Keratinocyte (primary cell): ENCODE measurements around the gene N4BP3.

ENCODE experiments used
- EZH2 ChIP-seq: IDR thresholded peaks from one replicate; pipeline ENCODE4 v1.6.1; 2012; ENCODE audit warnings: inconsistent platforms, mild to moderate bottlenecking, low read length, moderate library complexity
- TF ChIP-seq, protein P1 (sequence below), 3 experiments: IDR thresholded peaks in 1 of 3; conservative IDR thresholded peaks in 1 of 3; optimal IDR thresholded peaks in 1 of 3; 2 replicates in 2 of 3; 3 replicates in 1 of 3; pipeline versions ENCODE3 to v1.5.1; 2011; ENCODE audit warnings: low read length in 3 of 3, mild to moderate bottlenecking in 3 of 3, moderate library complexity in 2 of 3, control low read depth in 1 of 3, inconsistent platforms in 1 of 3; ENCODE audit not compliant: insufficient read depth in 2 of 3; ENCODE audit errors: extremely low read depth in 1 of 3

- TF ChIP-seq, protein P1, sequence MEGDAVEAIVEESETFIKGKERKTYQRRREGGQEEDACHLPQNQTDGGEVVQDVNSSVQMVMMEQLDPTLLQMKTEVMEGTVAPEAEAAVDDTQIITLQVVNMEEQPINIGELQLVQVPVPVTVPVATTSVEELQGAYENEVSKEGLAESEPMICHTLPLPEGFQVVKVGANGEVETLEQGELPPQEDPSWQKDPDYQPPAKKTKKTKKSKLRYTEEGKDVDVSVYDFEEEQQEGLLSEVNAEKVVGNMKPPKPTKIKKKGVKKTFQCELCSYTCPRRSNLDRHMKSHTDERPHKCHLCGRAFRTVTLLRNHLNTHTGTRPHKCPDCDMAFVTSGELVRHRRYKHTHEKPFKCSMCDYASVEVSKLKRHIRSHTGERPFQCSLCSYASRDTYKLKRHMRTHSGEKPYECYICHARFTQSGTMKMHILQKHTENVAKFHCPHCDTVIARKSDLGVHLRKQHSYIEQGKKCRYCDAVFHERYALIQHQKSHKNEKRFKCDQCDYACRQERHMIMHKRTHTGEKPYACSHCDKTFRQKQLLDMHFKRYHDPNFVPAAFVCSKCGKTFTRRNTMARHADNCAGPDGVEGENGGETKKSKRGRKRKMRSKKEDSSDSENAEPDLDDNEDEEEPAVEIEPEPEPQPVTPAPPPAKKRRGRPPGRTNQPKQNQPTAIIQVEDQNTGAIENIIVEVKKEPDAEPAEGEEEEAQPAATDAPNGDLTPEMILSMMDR (optimal IDR thresholded peaks at IDR 0.05 in 1 of 3, IDR thresholded peaks at IDR 0.05 in 1 of 3, conservative IDR thresholded peaks at IDR 0.05 in 1 of 3; ENCODE audit: extremely low read depth in 1 of 3, insufficient read depth in 2 of 3, low read length in 3 of 3), result no peak
- TF ChIP-seq EZH2, result no peak
Observed at GRCh38 chr5:178093134-178093533, 20.2 kb upstream of the N4BP3 start.
